GM12801 (cell line): Measurements from ENCODE around the gene ELF3.

ENCODE experiments used
- TF ChIP-seq, protein P1 (sequence below): IDR thresholded peaks from one replicate; pipeline ENCODE4 v1.5.1; 2011; ENCODE audit warnings: control low read depth; ENCODE audit not compliant: insufficient read length; ENCODE audit errors: extremely low read depth

Gene ELF3

GRCh38 chr1:202010180-202011015, at the start of gene ELF3:
Gene ELF3 (plus strand): TSS chr1:202010587. CDS start chr1:202011137, 550 bp downstream.
- TF ChIP-seq, protein P1, sequence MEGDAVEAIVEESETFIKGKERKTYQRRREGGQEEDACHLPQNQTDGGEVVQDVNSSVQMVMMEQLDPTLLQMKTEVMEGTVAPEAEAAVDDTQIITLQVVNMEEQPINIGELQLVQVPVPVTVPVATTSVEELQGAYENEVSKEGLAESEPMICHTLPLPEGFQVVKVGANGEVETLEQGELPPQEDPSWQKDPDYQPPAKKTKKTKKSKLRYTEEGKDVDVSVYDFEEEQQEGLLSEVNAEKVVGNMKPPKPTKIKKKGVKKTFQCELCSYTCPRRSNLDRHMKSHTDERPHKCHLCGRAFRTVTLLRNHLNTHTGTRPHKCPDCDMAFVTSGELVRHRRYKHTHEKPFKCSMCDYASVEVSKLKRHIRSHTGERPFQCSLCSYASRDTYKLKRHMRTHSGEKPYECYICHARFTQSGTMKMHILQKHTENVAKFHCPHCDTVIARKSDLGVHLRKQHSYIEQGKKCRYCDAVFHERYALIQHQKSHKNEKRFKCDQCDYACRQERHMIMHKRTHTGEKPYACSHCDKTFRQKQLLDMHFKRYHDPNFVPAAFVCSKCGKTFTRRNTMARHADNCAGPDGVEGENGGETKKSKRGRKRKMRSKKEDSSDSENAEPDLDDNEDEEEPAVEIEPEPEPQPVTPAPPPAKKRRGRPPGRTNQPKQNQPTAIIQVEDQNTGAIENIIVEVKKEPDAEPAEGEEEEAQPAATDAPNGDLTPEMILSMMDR: no peak

GRCh38 chr1:201964261-201964660, 46.1 kb upstream of the ELF3 start:
- TF ChIP-seq, protein P1: no peak

- TF ChIP-seq, protein P1: no peak
These were observed 44.2 kb upstream of the ELF3 start for GRCh38 chr1:201966171-201966570.

- TF ChIP-seq, protein P1: no peak
These were observed 42.0 kb upstream of the ELF3 start for GRCh38 chr1:201968202-201968925.

- TF ChIP-seq, protein P1: no peak
These were observed 39.8 kb upstream of the ELF3 start for GRCh38 chr1:201970334-201971159.

DNA sequence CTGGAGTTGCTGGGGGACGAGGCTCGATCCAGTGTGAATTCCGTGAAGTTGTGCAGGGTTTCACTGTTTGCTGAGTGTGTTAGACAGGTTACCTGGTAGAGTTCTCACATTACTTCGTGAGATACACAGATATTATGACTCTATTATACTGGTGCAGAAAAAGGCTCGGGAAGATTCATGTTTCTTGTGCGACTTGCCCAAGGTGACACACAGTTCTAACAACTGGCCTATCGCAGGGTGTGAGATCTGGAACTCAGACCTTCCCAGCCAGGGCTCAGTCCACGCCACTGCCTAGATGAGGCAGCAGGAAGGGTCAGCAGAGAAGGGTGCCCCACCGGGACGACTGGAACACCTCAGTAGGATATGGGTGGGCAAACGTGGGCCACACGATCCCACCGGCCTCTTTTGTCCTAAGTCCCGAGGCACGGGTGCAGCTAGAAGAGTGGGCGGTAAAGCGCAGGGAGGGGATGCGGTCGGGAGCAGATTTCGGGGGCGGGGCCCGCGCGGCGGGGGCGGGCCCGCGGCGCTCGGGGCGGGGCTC, 28.2 kb upstream of the ELF3 start:
- TF ChIP-seq, protein P1: no peak
